Brain microvascular endothelial cell (primary cell): Measurements from ENCODE around the gene MAP1B.
A peak's percentile ranks its signal among the peaks of the same experiment; 100 is the strongest.

Experiments used
- DNase-seq: peaks from one replicate; pipeline ENCODE4 v3.0.0-alpha.2; 2020
- H3K27ac ChIP-seq: fragments of 250-450 bp; sonication (Bioruptor Pico); 2 replicates; pipeline ENCODE4 v1.5.1; 2020; ENCODE audit warnings: mild to moderate bottlenecking, moderate library complexity
- H3K27me3 ChIP-seq: fragments of 250-450 bp; sonication (Bioruptor Pico); replicated peaks from 2 replicates; pipeline ENCODE4 v1.5.1; 2020; ENCODE audit warnings: mild to moderate bottlenecking
- H3K36me3 ChIP-seq: fragments of 250-450 bp; sonication (Bioruptor Pico); replicated peaks from 2 replicates; pipeline ENCODE4 v1.5.1; 2020; ENCODE audit warnings: mild to moderate bottlenecking
- H3K4me3 ChIP-seq: 2 replicates; pipeline ENCODE4 v1.5.1; 2011; ENCODE audit warnings: low read depth, mild to moderate bottlenecking, control low read depth, low read length, moderate library complexity
- in situ Hi-C: cut with HindIII; loops from 2 replicates; pipeline ENCODE4 v1.10.0; 2017; ENCODE audit warnings: low sequenced_read_pairs, low pct_ligation_motif_present
- TF ChIP-seq, protein P1 (sequence below): IDR thresholded peaks from 2 replicates; pipeline ENCODE4 v1.5.1; 2011; ENCODE audit warnings: low read depth, mild to moderate bottlenecking, moderate library complexity, low read length, control low read depth, inconsistent platforms; ENCODE audit errors: missing control alignments

Gene MAP1B

GRCh38 chr5:72092074-72092473 lies 15.2 kb upstream of the MAP1B start:
- Histone ChIP-seq H3K27ac (no peak overlapping the region), H3K36me3 (no peaks in the 10 kb centered on the region), H3K4me3 (no peak overlapping the region), H3K27me3 (no peaks in the 10 kb centered on the region)
- TF ChIP-seq, protein P1, sequence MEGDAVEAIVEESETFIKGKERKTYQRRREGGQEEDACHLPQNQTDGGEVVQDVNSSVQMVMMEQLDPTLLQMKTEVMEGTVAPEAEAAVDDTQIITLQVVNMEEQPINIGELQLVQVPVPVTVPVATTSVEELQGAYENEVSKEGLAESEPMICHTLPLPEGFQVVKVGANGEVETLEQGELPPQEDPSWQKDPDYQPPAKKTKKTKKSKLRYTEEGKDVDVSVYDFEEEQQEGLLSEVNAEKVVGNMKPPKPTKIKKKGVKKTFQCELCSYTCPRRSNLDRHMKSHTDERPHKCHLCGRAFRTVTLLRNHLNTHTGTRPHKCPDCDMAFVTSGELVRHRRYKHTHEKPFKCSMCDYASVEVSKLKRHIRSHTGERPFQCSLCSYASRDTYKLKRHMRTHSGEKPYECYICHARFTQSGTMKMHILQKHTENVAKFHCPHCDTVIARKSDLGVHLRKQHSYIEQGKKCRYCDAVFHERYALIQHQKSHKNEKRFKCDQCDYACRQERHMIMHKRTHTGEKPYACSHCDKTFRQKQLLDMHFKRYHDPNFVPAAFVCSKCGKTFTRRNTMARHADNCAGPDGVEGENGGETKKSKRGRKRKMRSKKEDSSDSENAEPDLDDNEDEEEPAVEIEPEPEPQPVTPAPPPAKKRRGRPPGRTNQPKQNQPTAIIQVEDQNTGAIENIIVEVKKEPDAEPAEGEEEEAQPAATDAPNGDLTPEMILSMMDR, result no peak
- in situ Hi-C loops, result no loop called here
- no peak for DNase-seq

- no peaks in the 10 kb centered on the region for H3K27me3 ChIP-seq
- DNase-seq, result no peak
- H3K36me3 ChIP-seq, result no peaks in the 10 kb centered on the region
- in situ Hi-C loops, result no loop called here
- TF ChIP-seq, protein P1, result no peak
- H3K4me3 ChIP-seq, result no peak overlapping the region
- H3K27ac ChIP-seq, result no peak overlapping the region
Observed at GRCh38 chr5:72093217-72093616, 14.1 kb upstream of the MAP1B start.

GRCh38 chr5:72093824-72094223 lies 13.5 kb upstream of the MAP1B start:
- Histone ChIP-seq H3K27ac (no peak overlapping the region), H3K4me3 (no peak overlapping the region), H3K27me3 (no peaks in the 10 kb centered on the region), H3K36me3 (no peaks in the 10 kb centered on the region)
- TF ChIP-seq, protein P1, result no peak
- in situ Hi-C loops, result no loop called here
- no peak for DNase-seq

- Histone ChIP-seq H3K4me3 (no peak overlapping the region), H3K36me3 (no peaks in the 10 kb centered on the region), H3K27me3 (no peaks in the 10 kb centered on the region), H3K27ac (no peak overlapping the region)
- DNase-seq, result no peak
- TF ChIP-seq, protein P1, result no peak
- in situ Hi-C loops, result no loop called here
Observed at GRCh38 chr5:72096602-72097188, 10.6 kb upstream of the MAP1B start.

DNA sequence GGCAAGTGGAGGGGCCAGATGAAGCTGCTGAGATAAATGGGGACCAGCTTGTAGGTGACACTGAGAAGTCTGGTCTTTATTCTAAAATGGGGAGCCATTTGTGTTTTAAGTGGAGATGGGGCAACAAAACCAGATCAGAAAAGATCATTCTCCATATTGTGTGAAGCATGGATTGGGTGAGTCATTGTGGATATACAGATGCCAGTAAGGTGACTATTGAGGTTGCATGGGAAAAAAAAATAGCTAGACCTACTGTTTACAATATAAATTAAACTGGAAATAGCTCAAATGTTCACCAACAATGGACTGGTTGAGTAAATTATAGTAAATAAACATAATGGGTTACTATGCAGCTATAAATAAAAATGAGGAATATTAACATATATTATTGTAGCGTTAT lies 5.4 kb upstream of the MAP1B start:
- TF ChIP-seq, protein P1, result no peak
- H3K36me3 ChIP-seq, result no peaks in the 10 kb centered on the region
- no peaks in the 10 kb centered on the region for H3K27me3 ChIP-seq
- no peak overlapping the region for H3K27ac ChIP-seq
- peak; percentile 14 for DNase-seq
- in situ Hi-C loops, result no loop called here
- no peak overlapping the region for H3K4me3 ChIP-seq

GRCh38 chr5:72106817-72107130 lies 501 bp upstream of the MAP1B start:
- no peak overlapping the region for H3K27ac ChIP-seq
- no peaks in the 10 kb centered on the region for H3K36me3 ChIP-seq
- in situ Hi-C loops, result no loop called here
- DNase-seq, result no peak
- H3K27me3 ChIP-seq, result no peaks in the 10 kb centered on the region
- TF ChIP-seq, protein P1, result no peak
- H3K4me3 ChIP-seq, result peak overlapping the region; percentile 95
